ENCODE measurements around the gene FSTL4. TPM values are rescaled to one million over a fixed set of nuclear protein-coding genes. Genes with fewer than 3 reads are reported as not detected.

FSTL4 gene
- total and polyA plus RNA-seq, 2 of the 4 experiments (the other 2 are of a cell fraction) = 0.18 TPM; not detected in 1

- Histone ChIP-seq H3K9me3 (ENCODE audit: control insufficient read depth, insufficient read depth, low read length) (no peaks in the 10 kb centered on the region), H2AK5ac (ENCODE audit: low read depth, low read length) (no peak overlapping the region), H3K36me3 (ENCODE audit: control insufficient read depth, insufficient read depth, low read length) (no peaks in the 10 kb centered on the region), H4K5ac (ENCODE audit: low read depth, low read length) (no peak overlapping the region), H3K9ac (ENCODE audit: low read depth, low read length) (no peak overlapping the region), H3K9me1 (ENCODE audit: insufficient read depth, low read length) (no peaks in the 10 kb centered on the region), H4K91ac (ENCODE audit: insufficient read depth, low read depth, low read length) (no peak overlapping the region), H3K4me2 (ENCODE audit: low read depth, low read length) (no peak overlapping the region), H3K79me1 (ENCODE audit: low read depth in 1 of 2, low read length in 2 of 2) (no peaks in the 10 kb centered on the region), H2BK20ac (ENCODE audit: low read depth, low read length) (no peak overlapping the region), H3K4ac (ENCODE audit: low read depth, low read length) (no peak overlapping the region), H3K14ac (replicated peaks; ENCODE audit: low read depth, low read length) (no peak overlapping the region), H3K4me3 (ENCODE audit: insufficient read depth, low read depth, low read length) (no peak overlapping the region), H3K27ac (ENCODE audit: insufficient read depth, low read length) (no peak overlapping the region), H2BK120ac (ENCODE audit: low read depth, low read length) (no peak overlapping the region), H2BK5ac (ENCODE audit: low read depth, low read length, poor library complexity, severe bottlenecking) (no peak overlapping the region), H3K56ac (ENCODE audit: extremely low read depth, insufficient read depth, low read length) (no peak overlapping the region), H3K27me3 (ENCODE audit: control insufficient read depth, insufficient read depth, low read length) (peaks cover 13% of the 10 kb centered on the region; the same call in 1 of the 2 replicates), H2BK15ac (ENCODE audit: low read depth, low read length) (no peak overlapping the region), H2AFZ (replicated peaks; ENCODE audit: low read length, poor library complexity) (no peak overlapping the region), H3K18ac (ENCODE audit: low read depth, low read length) (no peak overlapping the region), H3K23ac (ENCODE audit: low read depth, low read length) (no peak overlapping the region), H4K8ac (ENCODE audit: low read depth in 2 of 2, low read length in 2 of 2) (no peak overlapping the region), H4K20me1 (ENCODE audit: insufficient read depth, low read length) (no peaks in the 10 kb centered on the region), H3K4me1 (ENCODE audit: control insufficient read depth, insufficient read depth, low read length) (no peaks in the 10 kb centered on the region), H2AK9ac (replicated peaks; ENCODE audit: low read depth, low read length, poor library complexity) (peak overlapping the region; percentile 37)
- in situ Hi-C loops (cut with MboI; ENCODE audit: low sequenced_read_pairs) (no loop called here), intact Hi-C loops (cut with micrococcal nuclease) (no loop called here), dilution Hi-C loops (cut with HindIII; ENCODE audit: low sequenced_read_pairs, unreplicated experiment) (no loop called here)
- ChIA-PET POLR2A (ENCODE audit: unreplicated experiment) (no interaction called here), CTCF (no interaction called here)
- no TSS peak for BruUV-seq (replicated peaks)
- TF ChIP-seq BHLHE40 (IDR thresholded peaks at IDR 0.05; ENCODE audit: low read depth, low read length) (no peak), RCOR1 (IDR thresholded peaks at IDR 0.05; ENCODE audit: insufficient replicate concordance, low read length) (no peak), USF2 (IDR thresholded peaks at IDR 0.05; ENCODE audit: low read depth, low read length) (no peak), RAD21 (IDR thresholded peaks at IDR 0.05; ENCODE audit: low read length) (no peak), RFX5 (IDR thresholded peaks at IDR 0.05; ENCODE audit: low read depth, low read length) (no peak), SMC3 (IDR thresholded peaks at IDR 0.05; ENCODE audit: low read depth, low read length) (no peak), MXI1 (IDR thresholded peaks at IDR 0.05; ENCODE audit: borderline replicate concordance, low read depth, low read length) (no peak), CEBPB (IDR thresholded peaks at IDR 0.05; ENCODE audit: low read depth, low read length) (no peak), FOS (IDR thresholded peaks at IDR 0.05; ENCODE audit: low read depth, low read length) (no peak), MAFK (IDR thresholded peaks at IDR 0.05; ENCODE audit: low read depth, low read length) (no peak)
- 65% methylated on average over 8 of the region's 17 CpGs; no CpG with 5 or more reads in 1 of the 2 experiments for WGBS, 2 experiments (ENCODE audit: extremely low coverage in 2 of 2, insufficient read length in 1 of 2)
- ATAC-seq (ENCODE audit: low read depth) (no peak), DNase-seq (no peak)
Observed at GRCh38 chr5:133290669-133291240, 321.6 kb downstream of the FSTL4 start.

All from IMR-90 (cell line).